ENCODE results near the gene MMP24.
"Not testable (repeated sequence)": the region's sequence is repeated elsewhere in the genome, so short reads cannot be mapped to it uniquely, and the experiment has no call there.

Gene MMP24

GRCh38 chr20:35295674-35296073 is 69.2 kb downstream of the MMP24 start:
- no peak for DNase-seq

- no peak for DNase-seq
Observed at GRCh38 chr20:35296101-35296554, 69.6 kb downstream of the MMP24 start.

GRCh38 chr20:35297155-35297554 is 70.7 kb downstream of the MMP24 start:
- DNase-seq: no peak

GRCh38 chr20:35297740-35298139 is 71.2 kb downstream of the MMP24 start:
- DNase-seq: no peak

- no peak for DNase-seq
Observed at GRCh38 chr20:35298264-35298663, 71.8 kb downstream of the MMP24 start.

GRCh38 chr20:35299780-35300179 is 73.3 kb downstream of the MMP24 start:
- DNase-seq: no peak

GRCh38 chr20:35300469-35301262 is 74.2 kb downstream of the MMP24 start:
- no peak for DNase-seq

GRCh38 chr20:35301426-35301825 is 74.9 kb downstream of the MMP24 start:
- DNase-seq: no peak

GRCh38 chr20:35302421-35303335 is 76.2 kb downstream of the MMP24 start:
- no peak for DNase-seq

- no peak for DNase-seq
Observed at GRCh38 chr20:35303382-35303734, 76.9 kb downstream of the MMP24 start.

GRCh38 chr20:35303735-35304491 is 77.4 kb downstream of the MMP24 start:
- DNase-seq: peak; percentile 86

GRCh38 chr20:35304956-35305355 is 78.5 kb downstream of the MMP24 start:
- no peak for DNase-seq

GRCh38 chr20:35305682-35306556 is 79.4 kb downstream of the MMP24 start:
- DNase-seq: no peak

- DNase-seq: no peak
Observed at GRCh38 chr20:35306931-35307517, 80.5 kb downstream of the MMP24 start.

- DNase-seq: peak; percentile 41
Observed at GRCh38 chr20:35307666-35308653, 81.5 kb downstream of the MMP24 start.

GRCh38 chr20:35311409-35311808 is 84.9 kb downstream of the MMP24 start:
- DNase-seq: no peak

GRCh38 chr20:35311822-35312221 is 85.3 kb downstream of the MMP24 start:
- no peak for DNase-seq

GRCh38 chr20:35312318-35312717 is 85.8 kb downstream of the MMP24 start:
- DNase-seq: no peak

- no peak for DNase-seq
Observed at GRCh38 chr20:35314816-35315631, 88.5 kb downstream of the MMP24 start.

- not testable (repeated sequence) for DNase-seq
Observed at GRCh38 chr20:35315632-35316020, 89.1 kb downstream of the MMP24 start.

Data from DMS153 (cell line).